Measurements from ENCODE around the gene COPS4.

The COPS4 gene

DNA sequence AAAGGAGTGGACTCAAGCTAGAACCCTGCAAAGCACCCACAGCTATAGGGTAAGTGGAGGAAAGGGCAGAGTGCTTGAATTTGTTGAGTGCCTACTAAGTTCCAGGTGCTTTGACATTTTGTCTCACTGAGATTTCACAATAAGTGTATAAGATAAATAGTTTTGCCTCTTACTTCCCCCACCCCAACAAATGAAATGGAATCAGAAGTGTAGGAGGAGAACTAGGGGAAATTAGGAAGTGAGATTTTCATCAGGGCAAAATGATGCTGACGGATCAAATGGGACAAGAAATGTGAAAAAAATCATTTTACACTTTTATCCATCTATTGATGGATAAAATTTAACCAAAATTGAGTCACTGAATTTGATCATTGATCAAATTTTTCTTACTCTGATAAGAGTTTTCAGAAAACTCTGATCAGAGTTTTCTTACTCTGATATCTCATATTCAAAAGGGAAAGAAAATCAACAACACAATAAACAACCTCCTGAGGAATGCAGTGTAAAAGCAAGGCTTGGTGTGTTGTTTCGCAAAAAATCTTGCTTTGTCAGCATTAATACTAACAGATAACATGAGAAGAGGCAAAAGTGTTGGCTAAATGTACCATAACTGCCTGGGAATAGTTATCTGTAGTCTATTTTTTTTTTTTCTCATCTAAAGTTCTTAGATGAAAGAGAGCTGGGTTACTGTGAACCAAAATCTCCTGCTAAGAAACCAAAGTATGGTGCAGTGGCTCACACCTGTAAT lies 54.6 kb downstream of the COPS4 start:
- no peak for DNase-seq

DNA sequence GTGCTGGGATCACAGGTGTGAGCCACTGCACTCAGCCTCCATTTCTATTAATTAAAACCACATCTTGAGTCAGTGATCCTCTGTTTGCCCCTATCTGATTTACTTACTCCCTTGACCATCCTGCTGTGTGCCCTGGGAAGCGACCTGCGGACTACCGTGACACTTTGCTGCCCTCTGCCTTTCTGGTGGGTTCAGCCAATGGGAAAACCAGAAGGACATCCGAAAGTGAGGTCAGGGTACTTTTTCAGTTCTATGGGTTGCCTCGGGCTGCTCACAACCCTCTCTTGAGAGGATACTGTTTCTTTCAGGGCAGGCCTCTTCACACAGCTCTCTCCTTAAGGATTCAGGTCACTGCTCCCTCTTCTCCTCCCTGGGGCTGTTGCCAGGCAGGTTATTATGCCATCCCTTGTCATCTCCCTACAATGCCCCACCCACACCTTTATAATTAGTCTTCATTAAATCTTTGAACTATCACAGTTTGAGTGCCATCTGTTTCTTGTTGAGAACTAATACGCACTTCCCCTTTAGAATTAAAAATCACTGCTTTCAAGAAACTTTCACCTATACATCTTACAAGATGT lies 58.2 kb downstream of the COPS4 start:
- DNase-seq: no peak

GRCh38 chr4:83096397-83096796 lies 61.4 kb downstream of the COPS4 start:
- DNase-seq: no peak

- no peak for DNase-seq
Measured at GRCh38 chr4:83104991-83105390, 70.0 kb downstream of the COPS4 start.

DNA sequence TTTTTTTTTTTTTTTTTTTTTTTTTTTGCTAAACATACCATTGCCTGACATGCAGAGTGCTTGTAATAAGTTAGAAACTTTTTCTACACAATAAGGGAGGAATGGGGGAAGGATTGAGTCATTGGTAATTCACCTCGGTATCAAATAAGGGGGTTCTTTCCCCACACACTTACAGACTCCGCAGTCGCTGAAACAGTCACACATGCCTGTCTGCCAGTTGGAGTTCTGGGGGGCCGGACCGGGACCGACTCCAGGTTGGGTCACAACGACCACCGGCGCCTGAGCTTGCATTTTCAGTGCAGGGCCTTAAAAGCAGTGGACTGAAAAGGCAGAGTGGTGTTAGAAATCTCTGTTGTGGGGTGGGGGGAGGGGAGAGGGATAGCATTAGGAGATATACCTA lies 72.6 kb downstream of the COPS4 start:
- no peak for DNase-seq

DNA sequence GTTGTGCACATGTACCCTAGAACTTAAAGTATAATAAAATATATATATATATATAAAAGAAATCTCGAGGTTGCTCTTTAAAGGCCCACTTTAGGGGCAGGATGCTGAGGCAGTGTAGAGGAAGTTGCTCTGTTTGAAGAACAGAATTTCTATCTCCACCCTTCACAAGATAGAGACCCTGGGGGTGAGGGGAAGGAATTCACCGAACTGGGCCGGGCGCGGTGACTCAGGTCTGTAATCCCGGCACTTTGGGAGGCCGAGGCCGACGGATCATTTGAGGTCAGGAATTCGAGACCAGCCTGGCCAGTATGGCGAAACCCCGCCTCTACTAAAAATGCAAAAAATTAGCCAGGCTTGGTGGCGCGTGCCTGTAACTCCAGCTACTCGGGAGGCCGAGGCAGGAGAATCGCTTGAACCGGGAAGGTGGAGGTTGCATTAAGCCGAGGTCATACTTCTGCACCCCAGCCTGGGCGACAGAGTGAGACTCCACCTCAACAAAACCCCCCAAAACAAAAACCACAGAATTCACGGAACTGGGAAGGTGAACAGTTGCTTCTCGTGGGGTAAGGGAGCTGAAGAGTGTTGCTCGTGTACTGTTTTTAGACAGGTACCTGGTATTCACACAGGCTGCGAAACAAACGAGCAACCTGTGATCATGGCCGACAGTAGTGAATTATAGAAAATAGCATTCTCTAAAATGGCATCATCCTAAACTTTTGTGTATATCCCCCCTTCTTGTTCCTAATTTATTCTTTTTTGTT lies 73.3 kb downstream of the COPS4 start:
- DNase-seq: peak; percentile 17 to 44

GRCh38 chr4:83109480-83110222 lies 74.7 kb downstream of the COPS4 start:
- peak; percentile 25 to 41 for DNase-seq

GRCh38 chr4:83110223-83110945 lies 75.4 kb downstream of the COPS4 start:
- DNase-seq: peak; percentile 85 to 88

DNA sequence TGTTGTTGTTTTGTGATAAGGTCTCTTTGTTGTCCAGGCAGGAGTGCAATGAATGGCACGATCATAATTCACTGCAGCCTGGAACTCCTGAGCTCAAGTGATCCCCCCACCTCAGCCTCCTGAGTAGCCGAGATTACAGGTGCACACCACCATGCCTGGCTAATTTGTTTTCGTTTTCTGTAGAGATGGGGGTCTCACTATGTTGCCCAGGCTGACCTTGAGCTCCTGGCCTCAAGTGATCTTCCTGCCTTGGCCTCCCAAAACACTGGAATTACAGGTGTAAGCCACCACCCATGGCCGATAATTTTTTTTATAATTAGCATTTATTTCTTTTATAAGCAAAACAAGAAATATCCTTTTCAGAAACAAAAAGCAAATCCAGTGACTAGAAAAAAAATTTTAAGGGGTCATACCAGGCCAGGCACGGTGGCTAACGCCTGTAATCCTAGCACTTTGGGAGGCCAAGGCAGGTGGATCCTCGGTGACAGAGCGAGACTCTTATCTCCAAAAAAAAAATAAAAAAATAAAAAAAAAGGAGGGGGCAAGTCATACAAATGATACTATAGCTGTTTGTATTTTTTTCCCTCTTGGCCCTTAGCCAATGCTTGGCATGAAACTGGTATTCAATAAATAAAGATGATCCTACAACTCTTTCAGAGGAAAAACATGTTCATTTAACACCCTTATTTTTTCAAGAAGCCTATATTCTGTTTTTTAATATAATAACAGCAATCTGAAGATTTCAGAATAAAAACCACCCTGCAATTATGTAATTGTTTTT lies 76.2 kb downstream of the COPS4 start:
- peak in 1 of 2 donors; percentile 18 for DNase-seq

DNA sequence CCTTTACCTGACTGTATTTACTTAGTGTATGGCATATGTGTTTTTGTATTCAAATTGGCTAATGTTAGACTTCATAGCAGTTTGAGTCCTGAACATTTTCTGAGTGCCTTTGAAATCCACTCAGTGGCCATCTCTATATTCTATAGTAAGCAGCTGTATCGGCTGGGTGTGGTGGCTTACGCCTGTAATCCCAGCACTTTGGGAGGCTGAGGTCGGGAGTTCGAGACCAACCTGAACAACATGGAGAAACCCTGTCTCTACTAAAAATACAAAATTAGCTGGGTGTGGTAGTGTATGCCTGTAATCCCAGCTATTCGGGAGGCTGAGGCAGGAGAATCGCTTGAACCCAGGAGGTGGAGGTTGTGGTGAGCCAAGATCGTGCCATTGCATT lies 76.8 kb downstream of the COPS4 start:
- peak in 1 of 2 donors; percentile 13 for DNase-seq

DNA sequence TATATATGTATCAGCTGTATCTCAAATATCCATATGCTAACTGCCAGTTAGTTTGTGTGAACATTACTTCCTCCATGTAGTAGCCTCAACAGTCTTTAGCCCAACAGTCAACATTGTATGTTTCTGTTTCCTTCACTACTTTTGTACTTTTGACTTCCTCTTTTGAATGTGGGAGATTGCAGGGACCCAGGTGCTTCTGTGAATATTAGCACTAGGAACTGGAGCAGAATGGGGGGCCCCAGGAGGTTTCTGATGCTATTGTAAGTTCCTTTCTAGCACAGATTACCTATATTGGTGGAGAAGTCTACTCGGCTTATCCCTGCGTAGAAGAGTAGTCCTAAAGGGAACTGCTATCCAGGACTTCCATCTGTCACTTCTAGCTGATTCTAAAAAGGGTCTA lies 77.2 kb downstream of the COPS4 start:
- DNase-seq: peak; percentile 42

DNA sequence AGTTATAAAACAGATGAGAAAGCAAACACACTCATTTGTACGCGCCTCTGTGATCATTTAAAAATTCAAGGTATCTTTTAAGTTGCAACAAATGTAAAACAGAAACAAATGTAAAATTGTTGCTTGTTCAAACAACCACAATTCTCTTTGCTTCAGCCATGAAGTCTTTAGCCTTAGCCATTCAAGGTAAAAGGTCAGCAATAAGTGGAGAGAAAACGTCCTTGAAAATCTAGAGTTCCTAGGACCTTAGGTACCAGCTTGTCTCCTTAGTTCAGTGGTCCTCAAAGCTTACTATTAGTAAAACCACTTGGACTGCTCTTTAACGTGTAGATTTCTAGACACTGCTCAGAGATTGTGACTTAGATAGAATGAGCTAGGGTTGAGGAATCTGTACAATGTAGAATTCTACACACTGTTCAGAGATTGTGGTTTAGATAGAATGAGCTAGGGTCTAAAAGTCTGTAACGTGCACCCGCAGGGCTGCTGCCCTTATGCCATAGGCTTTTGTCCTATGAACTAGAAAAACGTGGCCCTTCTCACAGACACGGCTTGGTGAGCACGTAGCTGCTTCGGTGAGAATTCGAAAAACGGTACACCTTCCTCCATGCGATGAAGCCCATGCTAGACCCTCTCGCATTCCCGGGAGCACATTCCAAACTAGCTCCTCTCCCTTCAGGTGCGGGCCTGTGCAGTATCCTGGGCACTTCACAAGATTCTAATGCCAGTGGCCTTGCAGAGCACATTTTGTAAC lies 77.9 kb downstream of the COPS4 start:
- peak; percentile 11 to 36 for DNase-seq

GRCh38 chr4:83113429-83113786 lies 78.4 kb downstream of the COPS4 start:
- DNase-seq: peak in 1 of 2 donors; percentile 31

- DNase-seq: peak; percentile 65 to 83
Measured at GRCh38 chr4:83114576-83114975, 79.6 kb downstream of the COPS4 start, which contains the start of gene PLAC8. Gene PLAC8, minus strand, starts transcription at chr4:83114729. Its CDS starts 6,808 bp downstream, at chr4:83107921.

DNA sequence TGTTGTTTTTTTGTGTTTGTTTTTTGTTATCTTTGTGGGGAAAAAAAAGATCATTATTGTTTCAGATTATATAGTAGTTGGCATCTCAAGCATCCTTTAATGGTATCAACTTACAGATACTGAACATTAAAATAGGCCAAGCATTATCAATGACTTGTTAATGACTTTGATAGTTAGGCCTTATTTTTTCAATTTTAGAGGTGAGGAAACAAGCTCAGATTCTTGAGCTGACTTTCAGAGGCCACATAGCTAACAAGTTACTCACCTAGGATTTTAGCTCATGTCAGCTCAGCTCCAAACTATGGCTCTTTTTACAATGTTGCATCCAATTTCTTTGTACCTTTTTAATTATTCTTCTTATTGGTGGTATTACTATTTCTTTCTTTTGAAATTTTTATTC lies 80.0 kb downstream of the COPS4 start:
- DNase-seq: no peak

- DNase-seq: no peak
Measured at GRCh38 chr4:83115656-83116285, 80.8 kb downstream of the COPS4 start.

DNA sequence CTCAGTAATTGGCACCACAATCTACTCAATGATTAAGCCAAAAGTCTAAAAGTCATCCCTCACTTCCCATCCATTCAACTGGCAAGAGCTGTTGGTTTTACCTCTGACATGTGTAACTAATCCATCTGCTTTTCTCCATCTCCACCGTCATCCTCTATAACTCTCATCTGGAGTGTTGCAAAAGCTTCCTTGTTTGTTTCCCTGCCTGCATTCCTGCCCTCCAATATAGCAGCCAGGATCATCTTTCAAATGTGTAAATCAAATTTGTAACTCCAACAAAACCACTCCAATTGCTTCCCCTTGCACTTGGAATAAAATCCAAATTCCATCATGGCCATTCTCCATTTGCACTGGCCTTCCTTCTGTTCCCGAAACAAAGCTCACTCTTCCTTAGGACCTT lies 83.9 kb downstream of the COPS4 start:
- no peak for DNase-seq

DNA sequence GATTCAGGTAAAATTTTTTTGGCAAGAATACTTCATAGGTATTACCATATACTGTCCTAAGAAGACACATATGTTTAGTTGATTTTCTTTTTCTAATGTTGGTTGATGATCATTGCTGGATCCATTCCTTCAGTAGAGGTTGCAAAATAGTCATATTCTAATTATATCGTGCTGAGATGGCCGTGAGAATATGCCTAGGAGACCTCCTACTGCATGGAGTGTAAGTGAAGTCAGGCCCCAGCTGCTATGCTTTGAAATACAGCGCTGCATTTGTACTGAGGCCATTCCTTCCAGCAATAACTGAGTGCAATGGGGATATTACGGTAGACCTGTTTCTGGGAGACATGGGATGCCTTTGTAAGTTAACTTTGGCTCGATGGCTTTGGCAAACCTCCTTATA lies 86.3 kb downstream of the COPS4 start:
- no peak for DNase-seq

DNA sequence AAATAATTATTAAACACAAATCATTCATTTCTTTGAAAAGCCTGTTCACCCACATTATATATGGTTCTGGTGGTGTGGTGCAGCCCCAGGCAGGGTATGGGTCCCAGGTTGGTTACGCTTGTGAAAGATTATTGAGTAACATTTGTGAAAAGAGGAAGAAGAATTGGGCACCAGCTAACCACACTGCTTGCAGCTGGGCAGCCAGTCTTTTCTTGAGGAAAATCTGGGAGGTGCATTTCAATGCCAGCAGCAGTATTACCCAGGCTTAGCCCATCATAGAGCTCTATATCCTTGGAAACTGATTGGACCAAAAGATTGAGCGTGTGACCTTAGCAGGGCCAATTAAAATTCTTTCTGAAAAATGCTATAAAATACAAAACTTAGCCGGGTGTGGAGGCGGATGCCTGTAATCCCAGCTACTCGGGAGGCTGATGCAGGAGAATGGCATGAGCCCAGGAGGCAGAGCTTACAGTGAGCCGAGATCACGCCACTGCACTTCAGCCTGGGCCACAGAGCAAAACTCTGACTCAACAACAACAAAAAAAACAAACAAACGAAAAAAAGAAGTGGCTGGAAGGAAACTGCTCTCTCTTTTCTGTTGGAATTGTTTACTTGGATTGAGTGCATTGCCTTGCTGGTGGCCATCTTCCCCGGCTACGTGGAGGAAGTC lies 89.3 kb downstream of the COPS4 start:
- peak in 1 of 2 donors; percentile 43 for DNase-seq

All from CD4-positive, alpha-beta T cell treated with Interferon alpha-2 for 1 hour (primary cell).